Lower leg skin (tissue), 4 donors: ENCODE measurements around the gene PET100. TPM values are rescaled to one million over a fixed set of nuclear protein-coding genes. Genes with fewer than 3 reads are reported as not detected.

Experiments
- DNase-seq, 2 donors: peaks; one replicate each; pipeline ENCODE4 v3.0.0-alpha.2; 2019; ENCODE audit warnings: low spot score in 2 of 2
- H3K4me3 ChIP-seq: fragments of 200-600 bp; sonication (generic); 2 replicates; pipeline ENCODE4 v1.5.1; 2017; ENCODE audit warnings: mild to moderate bottlenecking, low read depth; ENCODE audit not compliant: poor library complexity, severe bottlenecking
- POLR2A ChIP-seq, 2 donors: fragments of 450-650 bp; IDR thresholded peaks; one replicate each; pipeline ENCODE4 v1.6.1; 2016 to 2017; ENCODE audit warnings: antibody characterized with exemption in 2 of 2, mild to moderate bottlenecking in 1 of 2, moderate library complexity in 1 of 2
- WGBS, 2 donors: methylation state at CpG; one replicate each; pipeline ENCODE4 v1.1.5; 2018; 5-methylcytosine and 5-hydroxymethylcytosine counted together
- intact Hi-C: fragments of 100-400 bp; cut with DNase I; formaldehyde crosslinking; loops from one replicate; pipeline ENCODE4 v1.15.0; 2023; ENCODE audit warnings: low total_unique reads
- total RNA-seq, 4 donors: library from RNA; depleted of rRNA; stranded (reverse); fragments of >200 nt; gene quantifications; one replicate each; pipeline ENCODE4 v1.1.0, GENCODE V29; 2016
- TF ChIP-seq, protein P1 (sequence below), 3 donors: fragments of 450-650 bp; IDR thresholded peaks; one replicate each; pipeline ENCODE4 v1.5.1; 2016; ENCODE audit warnings: antibody characterized with exemption in 3 of 3, mild to moderate bottlenecking in 3 of 3, moderate library complexity in 2 of 3

Gene PET100
- total RNA-seq, 4 donors from 2014 or later, result 9.0 to 267 (median 19.1) TPM

DNA sequence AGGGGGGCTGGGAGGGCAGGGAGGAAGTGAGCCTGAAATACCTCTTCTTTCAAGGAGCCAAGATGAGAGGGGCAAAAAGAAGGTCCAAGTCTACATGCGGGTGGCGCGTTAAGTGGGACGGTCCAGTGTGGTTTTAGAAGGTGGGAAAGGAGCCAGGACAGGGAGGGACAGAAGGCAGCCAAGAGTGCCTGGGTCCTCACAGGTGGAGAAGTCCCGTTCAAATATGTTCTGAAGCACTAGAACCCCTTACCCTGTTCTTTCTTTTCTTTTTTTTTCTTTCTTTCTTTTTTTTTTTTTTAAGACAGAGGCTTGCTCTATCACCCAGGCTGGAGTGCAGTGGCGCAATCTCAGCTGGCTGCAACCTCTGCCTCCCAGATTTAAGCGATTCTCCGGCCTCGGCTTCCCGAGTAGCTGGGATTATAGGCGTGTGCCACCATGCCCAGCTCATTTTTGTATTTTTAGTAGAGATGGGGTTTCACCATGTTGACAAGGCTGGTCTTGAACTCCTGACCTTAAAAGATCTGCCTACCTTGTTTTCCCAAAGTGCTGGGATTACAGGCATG is 26.6 kb upstream of the PET100 start:
- WGBS, 2 donors, result 62 to 64% methylated on average over 11 of the region's 11 CpGs
- no peak for DNase-seq

DNA sequence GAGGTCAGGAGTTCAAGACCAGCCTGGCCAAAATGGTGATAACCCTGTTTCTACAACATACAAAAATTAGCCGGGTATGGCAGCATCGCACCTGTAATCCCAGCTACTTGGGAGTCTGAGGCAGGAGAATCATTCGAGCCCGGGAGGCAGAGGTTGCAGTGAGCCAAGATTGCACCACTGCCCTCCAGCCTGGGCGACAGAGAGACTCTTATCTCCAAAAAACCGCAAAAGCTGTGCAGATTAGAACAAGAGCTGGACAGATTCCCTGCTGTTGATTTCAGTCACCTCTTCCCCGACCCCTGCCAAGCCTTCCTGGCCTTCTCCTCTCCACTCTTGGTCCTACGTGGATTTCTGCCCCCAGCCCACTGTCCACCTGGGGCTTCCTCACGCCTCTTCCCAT is 25.7 kb upstream of the PET100 start:
- no peak overlapping the region for H3K4me3 ChIP-seq
- TF ChIP-seq, protein P1, sequence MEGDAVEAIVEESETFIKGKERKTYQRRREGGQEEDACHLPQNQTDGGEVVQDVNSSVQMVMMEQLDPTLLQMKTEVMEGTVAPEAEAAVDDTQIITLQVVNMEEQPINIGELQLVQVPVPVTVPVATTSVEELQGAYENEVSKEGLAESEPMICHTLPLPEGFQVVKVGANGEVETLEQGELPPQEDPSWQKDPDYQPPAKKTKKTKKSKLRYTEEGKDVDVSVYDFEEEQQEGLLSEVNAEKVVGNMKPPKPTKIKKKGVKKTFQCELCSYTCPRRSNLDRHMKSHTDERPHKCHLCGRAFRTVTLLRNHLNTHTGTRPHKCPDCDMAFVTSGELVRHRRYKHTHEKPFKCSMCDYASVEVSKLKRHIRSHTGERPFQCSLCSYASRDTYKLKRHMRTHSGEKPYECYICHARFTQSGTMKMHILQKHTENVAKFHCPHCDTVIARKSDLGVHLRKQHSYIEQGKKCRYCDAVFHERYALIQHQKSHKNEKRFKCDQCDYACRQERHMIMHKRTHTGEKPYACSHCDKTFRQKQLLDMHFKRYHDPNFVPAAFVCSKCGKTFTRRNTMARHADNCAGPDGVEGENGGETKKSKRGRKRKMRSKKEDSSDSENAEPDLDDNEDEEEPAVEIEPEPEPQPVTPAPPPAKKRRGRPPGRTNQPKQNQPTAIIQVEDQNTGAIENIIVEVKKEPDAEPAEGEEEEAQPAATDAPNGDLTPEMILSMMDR (IDR thresholded peaks at IDR 0.05), result no peak
- TF ChIP-seq POLR2A (IDR thresholded peaks at IDR 0.05), result no peak
- intact Hi-C loops, result no loop called here
- DNase-seq, result no peak
- WGBS, 2 donors, result 70 to 74% methylated on average over 9 of the region's 9 CpGs

More for the DNA sequence above, 26.6 kb upstream of the PET100 start:
- no peak for TF ChIP-seq POLR2A (IDR thresholded peaks at IDR 0.05)
- TF ChIP-seq, protein P1 (IDR thresholded peaks at IDR 0.05), result no peak
- intact Hi-C loops, result no loop called here
- no peak overlapping the region for H3K4me3 ChIP-seq

DNA sequence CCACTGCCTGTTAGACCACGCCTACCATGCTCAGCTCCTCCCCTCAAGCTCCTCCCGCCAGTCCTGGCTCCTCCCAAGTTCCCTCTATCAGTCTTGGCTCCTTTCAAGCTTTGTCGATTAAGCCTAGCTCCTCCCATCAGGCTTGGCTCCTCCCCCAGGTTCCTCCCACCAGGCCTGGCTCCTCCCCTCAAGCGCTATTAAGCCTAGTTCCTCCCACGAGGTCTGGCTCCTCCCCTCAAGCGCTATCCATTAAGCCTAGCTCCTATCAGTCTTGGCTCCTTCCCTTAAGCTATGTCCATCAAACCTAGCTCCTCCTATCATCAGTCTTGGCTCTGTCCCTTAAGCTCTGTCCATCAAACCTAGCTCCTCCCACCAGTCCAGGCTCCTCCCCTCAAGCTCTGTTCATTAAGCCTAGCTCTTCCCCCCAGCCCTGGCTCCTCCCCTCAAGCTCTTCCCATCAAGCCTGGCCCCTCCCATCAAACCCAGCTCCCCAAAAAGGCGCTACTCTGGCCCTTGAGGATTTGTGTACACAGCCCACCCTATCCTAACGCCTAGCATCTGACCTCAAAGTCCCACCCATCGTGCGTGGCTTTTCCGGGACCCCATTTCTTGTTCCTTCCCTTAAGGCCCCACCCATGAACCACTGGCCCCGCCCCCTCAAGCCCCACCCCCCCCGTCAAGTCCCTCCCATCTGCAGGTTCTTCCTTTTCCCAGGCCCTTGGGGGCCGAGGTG is 23.9 kb upstream of the PET100 start:
- TF ChIP-seq POLR2A (IDR thresholded peaks at IDR 0.05), result no peak
- TF ChIP-seq, protein P1 (IDR thresholded peaks at IDR 0.05), result no peak
- DNase-seq, result no peak
- WGBS, 2 donors, result 72 to 78% methylated on average over 14 of the region's 14 CpGs
- no peak overlapping the region for H3K4me3 ChIP-seq
- intact Hi-C loops, result no loop called here

DNA sequence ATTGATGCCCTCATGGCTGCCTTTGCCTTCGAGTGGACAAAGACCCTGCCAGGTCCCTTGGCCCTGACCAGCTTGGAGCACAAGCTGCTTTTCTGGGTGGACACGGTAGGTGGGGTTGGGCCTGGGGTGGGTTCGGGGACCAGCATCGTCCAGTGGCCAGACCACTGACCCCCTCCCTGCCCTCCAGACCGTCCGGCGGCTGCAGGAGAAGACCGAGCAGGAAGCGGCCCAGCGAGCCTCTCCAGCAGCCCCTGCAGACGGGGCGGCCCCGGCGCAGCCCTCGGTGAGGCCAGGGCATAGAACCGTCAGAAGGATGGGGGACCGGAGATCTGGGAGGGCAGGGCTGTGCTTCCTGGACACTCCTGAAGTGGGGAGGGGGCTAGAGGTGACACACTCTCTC is 23.3 kb upstream of the PET100 start:
- H3K4me3 ChIP-seq, result no peak overlapping the region
- WGBS, 2 donors, result 87 to 88% methylated on average over 13 to 17 of the region's 17 CpGs
- no peak for TF ChIP-seq POLR2A (IDR thresholded peaks at IDR 0.05)
- TF ChIP-seq, protein P1 (IDR thresholded peaks at IDR 0.05), result no peak
- DNase-seq, result no peak
- intact Hi-C loops, result no loop called here

DNA sequence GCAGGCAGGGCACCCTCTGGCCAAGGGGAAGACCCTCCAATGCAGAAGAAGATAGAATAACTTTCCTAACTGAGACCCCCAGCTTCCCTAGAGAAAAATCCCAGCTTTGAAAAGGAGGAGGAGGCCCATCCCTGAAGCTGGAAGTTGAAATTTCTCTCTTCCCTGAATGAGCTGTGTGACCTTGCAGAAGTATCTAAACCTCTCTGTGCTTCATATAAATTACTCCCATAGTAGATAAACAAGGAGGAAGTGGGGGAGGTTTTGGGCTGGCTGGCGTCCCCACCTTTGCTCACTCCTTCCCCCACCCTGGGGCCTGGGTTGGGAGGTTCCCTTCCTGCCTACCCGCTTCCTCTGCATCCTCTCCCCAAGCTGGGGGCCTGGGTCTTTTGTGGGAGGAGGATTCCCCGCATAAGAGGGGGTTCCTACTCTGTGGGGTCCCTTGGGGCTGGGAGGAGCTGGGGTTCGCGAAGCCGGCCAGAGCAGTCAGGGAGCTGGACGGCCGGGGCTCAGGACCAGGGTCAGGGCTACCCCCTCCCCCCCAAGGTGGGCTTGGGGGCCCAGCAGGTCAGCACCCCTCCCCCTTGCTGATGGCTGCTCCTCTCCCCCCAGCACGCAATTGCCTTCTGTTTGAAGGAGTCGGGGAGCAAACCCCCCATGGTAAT is 22.2 kb upstream of the PET100 start:
- H3K4me3 ChIP-seq, result no peak overlapping the region
- DNase-seq, result no peak
- intact Hi-C loops, result no loop called here
- WGBS, 2 donors, result 78 to 83% methylated on average over 9 to 10 of the region's 10 CpGs
- no peak for TF ChIP-seq POLR2A (IDR thresholded peaks at IDR 0.05)
- TF ChIP-seq, protein P1 (IDR thresholded peaks at IDR 0.05), result no peak
